ENCODE data around the gene COG4. TPM values are rescaled to one million over a fixed set of nuclear protein-coding genes. Genes with fewer than 3 reads are reported as not detected.

Gene COG4
- total RNA-seq, 1 donor = 49.0 TPM

DNA sequence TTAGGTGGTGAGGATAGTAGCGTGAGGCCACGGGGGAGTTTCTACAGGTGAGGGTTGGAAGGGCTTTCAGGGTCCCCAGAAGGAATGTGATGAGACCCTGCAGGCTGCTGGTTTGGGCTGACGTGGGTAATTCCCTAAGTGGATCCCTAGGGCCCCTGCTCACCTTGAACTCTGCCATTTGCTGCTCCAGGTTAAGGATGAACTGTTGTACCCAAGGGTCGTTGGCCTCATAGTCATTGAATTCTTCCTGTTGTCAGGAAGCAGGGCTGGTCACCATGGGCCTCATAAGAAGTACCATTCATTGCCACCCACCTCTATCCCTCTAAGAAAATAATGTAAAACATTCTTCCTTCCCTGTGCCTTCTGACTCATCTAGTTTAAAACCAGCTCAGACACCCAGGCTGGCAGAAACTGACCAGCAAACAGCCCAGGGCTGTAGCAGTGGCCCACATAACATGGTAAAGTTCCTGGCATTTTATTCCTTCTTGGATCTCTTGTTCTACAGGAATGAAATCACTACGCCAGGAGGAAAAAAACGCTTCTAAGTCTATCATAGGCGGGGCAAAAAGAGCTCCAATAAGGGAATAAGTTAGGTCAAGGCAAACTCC lies 41.3 kb downstream of the COG4 start:
- DNase-seq (ENCODE audit: low read depth in 2 of 3, low spot score in 2 of 3) = no peak

DNA sequence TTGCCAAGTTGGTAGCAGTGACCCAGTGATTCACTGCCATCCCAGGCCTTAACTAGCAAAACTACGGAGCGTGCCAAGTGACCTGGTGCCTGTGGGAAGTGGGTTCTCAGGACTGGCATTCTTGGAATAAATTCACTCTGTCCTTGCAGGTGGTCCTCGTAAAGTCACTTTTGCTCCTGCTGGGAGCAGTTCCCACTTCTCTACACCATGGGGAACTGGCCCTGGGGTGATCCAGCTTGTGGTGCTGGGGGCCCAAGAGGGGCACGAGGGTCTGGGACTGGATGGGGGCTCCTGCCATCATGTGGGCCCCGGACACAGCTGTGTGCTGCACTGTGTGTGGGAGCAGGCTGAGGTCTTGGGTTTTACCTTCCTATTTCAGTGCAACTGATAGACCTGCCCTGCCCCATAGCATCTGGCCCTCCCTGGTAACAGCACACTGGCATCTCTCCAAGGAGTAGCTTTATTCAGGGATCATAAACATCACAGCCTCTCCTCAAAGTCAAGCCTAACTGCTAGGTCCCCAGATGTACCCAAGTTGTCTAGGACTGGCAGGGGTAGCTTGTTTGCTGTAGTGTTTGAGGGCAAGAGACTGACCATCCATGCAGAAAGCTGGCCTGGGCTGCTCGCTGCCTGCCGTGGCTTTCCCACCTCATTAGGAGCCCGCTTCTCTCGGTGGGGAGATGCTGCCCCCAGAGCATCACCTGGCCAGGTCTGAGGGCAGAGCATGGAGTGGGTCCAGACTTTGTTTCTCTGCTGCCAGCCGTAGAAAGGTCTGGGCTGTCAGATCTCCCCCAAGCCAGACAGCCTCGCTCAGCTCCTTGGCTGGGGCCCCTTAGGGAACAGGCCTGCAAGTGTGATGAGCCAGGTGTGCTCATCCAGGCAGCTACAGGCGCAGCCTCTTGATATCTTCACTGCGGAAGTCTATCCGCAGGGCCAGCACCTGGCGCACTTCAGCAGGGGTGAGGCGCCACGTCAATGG lies 42.9 kb downstream of the COG4 start:
- DNase-seq (ENCODE audit: low read depth in 2 of 3, low spot score in 2 of 3) = no peak

DNA sequence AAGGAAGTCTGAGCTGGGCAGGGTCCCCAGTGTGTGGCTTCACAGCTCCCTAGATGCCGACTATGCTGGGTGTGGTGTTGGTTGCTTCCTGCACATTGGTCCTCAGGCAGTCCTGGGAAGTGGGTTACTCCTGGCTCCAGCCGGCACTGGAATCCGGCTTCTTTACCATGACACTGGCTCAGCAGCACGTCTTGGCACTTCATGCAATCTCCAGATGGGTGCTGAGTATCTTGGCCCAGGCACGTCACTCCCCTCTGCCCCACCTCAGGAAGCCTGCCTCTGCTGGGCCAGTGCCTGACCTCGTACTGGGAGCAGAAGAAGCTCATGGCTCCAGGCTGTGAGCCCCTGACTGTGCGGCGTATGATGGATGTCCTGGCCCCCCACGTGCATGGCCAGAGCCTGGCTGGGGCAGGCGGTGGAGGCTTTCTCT lies 44.4 kb downstream of the COG4 start:
- no peak for DNase-seq (ENCODE audit: low read depth in 2 of 3, low spot score in 2 of 3)

DNA sequence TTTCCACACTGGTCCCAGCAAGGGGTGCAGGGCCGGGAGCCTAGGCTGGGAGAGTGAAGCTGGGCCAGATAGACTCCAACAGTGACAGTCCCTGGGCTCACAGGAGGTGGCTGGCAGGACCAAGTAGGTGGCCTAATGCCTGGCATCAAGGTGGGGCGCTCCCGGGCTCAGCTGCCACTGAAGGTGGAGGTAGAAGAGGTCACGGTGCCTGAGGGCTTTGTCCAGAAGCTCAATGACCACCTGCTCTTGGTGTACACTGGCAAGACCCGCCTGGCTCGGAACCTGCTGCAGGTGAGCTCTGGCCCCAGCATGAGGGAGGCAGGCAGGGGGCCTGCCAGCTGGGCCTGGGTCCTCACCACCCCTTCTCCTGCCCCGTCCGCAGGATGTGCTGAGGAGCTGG lies 45.2 kb downstream of the COG4 start:
- no peak for DNase-seq (ENCODE audit: low read depth in 2 of 3, low spot score in 2 of 3)

DNA sequence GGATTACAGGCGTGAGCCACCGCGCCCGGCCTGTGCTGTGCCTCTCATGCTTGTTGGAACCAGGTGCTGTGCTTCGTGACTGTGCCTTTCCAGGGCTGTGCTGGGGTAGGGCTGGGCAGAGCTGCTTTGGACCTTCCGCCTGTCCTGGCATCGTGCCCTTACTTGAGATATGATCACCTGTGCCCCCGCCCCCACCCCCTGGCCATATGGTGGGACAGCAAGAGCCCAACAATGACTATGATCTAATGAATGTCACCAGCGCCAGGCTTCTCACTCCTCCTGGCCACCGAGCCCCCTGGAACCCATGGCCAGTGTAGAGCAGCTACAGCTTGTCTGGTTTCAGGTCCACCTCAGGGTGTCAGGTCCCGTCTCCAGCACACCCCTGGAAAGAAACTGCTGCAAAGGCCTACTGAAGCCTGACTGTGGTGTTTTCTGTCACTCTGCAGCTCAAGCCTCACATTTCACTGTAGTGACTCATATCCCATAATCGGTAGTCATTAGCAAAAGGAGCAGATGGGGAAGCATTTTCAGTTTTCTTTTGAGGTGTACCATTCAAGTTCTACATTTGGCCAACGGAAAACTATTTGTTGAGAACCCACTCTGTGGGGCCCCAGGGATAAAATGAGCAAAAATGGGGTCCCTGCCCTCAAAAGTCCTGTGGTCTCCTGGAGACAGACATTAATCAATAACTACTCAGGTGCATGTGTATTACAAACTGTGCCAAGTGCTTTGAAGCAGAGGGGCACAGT lies 46.9 kb downstream of the COG4 start:
- DNase-seq (ENCODE audit: low read depth in 2 of 3, low spot score in 2 of 3) = no peak

DNA sequence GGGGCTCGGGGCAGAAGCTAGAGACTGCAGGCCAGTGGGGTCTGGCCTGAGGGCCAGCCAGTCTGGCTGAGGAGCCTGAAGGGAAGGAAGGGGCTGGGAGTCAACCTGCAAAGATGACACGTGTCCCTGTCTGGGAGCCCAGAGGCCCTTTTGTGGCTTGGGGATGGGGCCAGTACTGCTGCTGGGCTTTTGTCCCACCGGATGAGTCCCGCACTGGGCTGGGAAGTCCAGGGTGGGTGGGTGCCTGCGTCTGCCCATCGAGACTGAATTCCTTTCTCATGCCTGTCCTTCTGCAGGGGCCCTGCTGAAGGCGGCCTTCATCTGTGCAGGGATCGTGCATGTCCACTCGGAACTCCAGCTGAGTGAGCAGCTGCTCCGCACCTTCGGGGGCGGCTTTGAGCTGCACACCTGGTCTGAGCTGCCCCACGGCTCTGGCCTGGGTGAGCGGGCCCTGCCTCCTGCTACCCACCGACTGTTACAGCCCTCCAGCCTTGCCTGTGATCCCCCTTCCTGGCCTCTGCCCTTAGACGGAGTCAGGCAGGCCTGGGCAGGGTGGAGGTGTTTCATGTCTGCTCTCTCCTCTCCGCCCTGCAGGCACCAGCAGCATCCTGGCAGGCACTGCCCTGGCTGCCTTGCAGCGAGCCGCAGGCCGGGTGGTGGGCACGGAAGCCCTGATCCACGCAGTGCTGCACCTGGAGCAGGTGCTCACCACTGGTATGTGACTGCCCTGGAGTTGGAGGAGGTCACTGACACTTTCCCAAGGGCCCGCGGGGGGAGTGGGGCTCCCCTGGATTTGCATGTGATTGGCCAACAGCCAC lies 48.1 kb downstream of the COG4 start:
- no peak for DNase-seq (ENCODE audit: low read depth in 2 of 3, low spot score in 2 of 3)

DNA sequence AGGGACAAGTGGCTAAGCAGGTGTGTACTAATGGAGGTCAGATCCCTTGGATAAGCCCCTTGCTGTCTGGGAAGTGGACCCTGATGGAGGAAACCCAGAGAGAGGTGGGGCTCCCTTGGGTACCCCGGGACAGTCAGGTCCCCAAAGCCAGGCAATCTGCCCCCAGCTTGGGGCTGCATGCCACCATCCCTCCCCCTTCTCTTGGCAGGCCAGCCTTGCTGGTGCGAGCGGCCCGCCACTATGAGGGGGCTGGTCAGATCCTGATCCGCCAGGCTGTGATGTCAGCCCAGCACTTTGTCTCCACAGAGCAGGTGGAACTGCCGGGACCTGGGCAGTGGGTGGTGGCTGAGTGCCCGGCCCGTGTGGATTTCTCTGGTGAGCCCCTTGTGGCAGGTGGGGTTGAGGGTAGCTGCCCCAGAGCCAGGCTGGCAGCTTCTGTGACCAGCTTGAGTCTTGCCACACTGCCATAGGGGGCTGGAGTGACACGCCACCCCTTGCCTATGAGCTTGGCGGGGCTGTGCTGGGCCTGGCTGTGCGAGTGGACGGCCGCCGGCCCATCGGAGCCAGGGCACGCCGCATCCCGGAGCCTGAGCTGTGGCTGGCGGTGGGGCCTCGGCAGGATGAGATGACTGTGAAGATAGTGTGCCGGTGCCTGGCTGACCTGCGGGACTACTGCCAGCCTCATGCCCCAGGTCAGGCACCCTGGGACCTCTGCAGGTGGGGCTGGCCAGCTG lies 48.9 kb downstream of the COG4 start:
- DNase-seq (ENCODE audit: low read depth in 2 of 3, low spot score in 2 of 3) = no peak

DNA sequence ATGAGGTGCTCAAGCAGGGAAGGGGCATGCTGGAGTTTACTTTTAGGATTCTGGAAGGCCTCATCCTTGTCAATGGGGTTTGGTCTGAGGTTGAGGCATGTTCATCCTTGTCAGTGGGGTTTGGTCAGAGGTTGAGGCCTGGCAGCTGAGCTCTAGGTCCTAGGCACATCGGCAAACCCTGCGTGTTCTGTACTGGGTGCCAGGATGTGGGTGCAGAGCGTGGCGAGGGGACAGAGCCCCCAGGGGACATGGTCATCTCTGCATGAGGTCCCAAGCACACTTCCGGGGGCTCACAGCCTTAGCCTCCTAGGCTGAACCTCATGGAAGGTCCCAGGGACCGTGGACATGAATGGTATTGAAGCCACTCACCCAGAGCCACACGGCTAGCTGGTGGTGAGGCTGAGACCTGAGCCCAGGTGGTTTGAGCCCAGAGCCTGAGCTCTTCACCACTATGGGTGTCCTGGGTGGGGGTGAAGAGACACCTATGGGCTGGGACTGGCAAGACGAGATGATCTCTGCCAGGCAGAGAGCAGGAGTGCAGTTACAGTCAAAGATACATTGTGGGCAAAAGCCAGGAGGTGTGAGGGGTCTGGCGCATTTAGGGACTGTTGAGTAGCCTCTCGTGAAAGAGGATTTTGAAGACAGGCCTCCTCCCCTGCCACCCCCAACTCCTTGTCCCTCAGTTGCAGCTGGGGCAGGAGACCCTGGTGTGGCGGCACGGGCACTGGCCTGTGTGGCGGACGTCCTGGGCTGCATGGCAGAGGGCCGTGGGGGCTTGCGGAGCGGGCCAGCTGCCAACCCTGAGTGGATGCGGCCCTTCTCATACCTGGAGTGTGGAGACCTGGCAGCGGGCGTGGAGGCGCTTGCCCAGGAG lies 49.7 kb downstream of the COG4 start:
- peak in 1 of 3 donors; percentile 31 for DNase-seq (ENCODE audit: low read depth in 2 of 3, low spot score in 2 of 3)

DNA sequence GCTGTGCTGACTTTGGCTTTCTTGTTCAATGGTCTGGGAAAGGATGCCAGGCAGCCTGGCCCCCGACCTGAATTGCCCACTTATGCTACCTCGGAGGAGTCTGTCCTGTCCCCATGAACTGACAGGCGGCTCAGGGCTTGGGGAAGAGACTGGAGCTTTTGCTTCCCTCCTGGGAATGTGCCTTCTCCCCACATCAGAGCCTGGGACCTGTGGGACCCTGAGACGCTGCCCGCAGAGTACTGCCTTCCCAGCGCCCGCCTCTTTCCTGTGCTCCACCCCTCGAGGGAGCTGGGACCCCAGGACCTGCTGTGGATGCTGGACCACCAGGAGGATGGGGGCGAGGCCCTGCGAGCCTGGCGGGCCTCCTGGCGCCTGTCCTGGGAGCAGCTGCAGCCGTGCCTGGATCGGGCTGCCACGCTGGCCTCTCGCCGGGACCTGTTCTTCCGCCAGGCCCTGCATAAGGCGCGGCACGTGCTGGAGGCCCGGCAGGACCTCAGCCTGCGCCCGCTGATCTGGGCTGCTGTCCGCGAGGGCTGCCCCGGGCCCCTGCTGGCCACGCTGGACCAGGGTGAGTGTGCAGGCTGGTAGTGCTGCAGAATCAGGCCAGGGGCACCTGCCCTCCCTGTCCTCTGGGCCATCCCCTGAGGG lies 50.4 kb downstream of the COG4 start:
- no peak for DNase-seq (ENCODE audit: low read depth in 2 of 3, low spot score in 2 of 3)

DNA sequence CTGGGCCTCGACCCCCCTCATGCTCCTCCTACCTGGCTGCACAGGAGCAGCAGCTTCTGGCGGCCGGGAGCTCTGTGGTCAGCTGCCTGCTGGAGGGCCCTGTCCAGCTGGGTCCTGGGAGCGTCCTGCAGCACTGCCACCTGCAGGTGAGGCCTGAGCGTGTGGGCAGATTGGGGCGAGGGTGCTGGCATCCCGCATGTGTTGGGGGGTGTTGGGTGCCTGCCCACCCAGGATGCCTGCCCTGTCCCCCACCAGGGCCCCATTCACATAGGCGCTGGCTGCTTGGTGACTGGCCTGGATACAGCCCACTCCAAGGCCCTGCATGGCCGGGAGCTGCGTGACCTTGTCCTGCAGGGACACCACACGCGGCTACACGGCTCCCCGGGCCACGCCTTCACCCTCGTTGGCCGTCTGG lies 52.4 kb downstream of the COG4 start:
- DNase-seq (ENCODE audit: low read depth in 2 of 3, low spot score in 2 of 3) = no peak

DNA sequence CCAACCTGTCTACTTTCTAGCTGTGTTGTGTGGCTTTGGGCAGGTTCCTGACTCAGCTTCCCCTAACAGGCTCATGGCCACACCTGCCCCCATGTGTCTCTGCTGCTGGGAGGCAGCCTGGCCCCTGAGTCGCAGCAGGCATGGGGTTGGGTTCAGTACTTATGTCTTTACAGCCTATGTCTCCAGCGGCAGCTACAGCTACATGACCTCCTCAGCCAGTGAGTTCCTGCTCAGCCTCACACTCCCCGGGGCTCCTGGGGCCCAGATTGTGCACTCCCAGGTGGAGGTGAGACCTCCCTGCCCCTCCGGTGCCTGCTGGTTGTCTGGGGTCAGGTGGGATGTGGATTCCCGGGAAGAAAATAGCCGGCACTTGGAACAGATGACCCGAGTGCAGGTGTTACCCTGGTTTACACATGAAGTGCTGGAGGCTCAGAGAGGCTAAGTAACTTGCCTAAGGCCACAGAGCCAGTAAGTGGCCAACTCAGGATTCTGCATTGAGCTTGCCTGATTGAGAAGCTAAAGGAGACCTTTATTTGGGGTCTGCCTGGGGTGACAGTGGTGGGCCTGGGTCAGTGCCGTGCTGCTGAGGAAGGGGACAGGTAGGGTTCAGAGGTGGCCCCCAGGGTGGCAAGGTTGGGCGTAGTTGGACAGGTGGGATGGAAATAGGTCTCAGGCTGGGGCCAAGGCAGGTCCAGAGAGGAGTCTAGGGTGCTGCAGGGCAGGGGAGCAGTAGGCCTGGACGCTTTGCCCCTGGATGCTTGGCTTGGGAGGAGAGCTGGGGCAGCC lies 53.0 kb downstream of the COG4 start:
- no peak for DNase-seq (ENCODE audit: low read depth in 2 of 3, low spot score in 2 of 3)

DNA sequence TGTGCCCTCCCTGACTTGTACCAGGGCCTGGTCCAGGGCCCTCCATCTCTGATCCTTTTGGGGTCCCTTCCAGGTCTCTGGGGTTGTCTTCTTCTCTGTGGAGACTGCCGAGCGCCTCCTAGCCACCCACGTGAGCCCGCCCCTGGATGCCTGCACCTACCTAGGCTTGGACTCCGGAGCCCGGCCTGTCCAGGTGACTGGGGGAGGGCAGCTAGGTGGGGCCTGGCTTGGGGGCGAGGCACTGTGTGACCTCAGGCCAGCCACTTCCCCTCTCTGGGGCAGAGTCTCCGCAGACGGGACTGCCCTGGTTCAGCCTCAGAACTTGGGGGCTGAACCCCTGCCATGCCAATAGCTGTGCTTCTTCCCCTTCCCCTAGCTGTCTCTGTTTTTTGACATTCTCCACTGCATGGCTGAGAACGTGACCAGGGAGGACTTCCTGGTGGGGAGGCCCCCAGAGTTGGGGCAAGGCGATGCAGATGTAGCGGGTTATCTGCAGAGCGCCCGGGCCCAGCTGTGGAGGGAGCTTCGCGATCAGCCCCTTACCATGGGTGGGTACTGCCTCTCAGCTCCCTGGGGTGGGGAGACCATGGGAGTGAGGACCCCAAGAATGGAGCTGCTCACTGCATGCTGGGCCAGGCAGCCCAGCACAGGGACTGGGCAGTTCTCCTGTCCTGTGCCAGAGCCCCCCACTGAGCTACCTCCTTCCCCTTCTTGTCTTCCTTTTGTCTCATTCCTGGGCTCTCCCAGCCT lies 54.4 kb downstream of the COG4 start:
- DNase-seq (ENCODE audit: low read depth in 2 of 3, low spot score in 2 of 3) = no peak

DNA sequence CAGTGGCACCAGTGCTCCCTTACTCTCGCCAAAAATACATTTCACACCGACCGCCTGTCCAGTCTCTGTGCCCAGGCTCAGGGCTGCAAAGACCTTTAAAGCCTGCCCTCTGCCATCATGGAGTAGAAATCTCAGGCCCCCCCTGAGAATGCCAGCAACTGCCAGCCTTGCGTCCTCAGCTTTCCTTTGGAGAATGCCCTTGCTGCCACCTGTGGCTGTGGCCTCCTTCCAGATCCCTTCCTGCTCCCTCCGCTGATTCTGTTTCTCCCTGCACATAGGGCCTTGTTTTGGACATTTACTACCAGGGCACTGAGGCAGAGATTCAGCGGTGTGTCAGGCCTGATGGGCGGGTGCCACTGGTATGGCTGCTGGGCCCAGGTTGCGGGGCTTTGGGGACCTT lies 55.7 kb downstream of the COG4 start:
- no peak for DNase-seq (ENCODE audit: low read depth in 2 of 3, low spot score in 2 of 3)

DNA sequence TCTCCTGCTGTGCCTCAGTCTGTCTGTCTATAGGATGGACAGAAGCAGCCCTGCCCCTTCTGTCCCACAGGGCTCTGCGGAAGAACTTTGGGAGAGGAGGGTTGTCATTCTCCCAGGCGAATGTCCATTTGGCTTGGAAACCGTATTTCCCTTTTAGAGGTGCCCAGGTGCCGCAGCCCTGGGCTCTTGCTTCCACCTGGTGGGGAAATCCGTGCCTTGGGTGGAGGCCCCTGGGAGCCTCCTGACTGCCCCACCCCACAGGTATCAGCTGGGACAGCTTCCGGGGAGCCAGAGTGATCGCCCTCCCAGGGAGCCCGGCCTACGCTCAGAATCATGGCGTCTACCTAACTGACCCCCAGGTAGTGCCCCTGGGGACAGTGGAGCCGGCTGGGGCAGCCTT lies 56.2 kb downstream of the COG4 start:
- no peak for DNase-seq (ENCODE audit: low read depth in 2 of 3, low spot score in 2 of 3)

DNA sequence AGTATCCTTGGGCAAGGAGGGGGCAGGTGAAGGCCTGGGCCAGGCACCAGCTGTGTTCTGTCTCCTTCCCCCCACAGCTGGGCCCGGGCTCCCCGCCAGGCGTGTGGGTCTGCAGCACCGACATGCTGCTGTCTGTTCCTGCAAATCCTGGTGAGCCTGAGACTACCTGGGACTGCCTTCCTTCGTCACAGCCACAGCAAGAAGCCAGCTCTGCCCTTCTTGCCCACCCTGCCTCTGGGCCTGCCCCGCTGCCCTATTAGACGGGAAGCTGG lies 56.6 kb downstream of the COG4 start:
- DNase-seq (ENCODE audit: low read depth in 2 of 3, low spot score in 2 of 3) = no peak

DNA sequence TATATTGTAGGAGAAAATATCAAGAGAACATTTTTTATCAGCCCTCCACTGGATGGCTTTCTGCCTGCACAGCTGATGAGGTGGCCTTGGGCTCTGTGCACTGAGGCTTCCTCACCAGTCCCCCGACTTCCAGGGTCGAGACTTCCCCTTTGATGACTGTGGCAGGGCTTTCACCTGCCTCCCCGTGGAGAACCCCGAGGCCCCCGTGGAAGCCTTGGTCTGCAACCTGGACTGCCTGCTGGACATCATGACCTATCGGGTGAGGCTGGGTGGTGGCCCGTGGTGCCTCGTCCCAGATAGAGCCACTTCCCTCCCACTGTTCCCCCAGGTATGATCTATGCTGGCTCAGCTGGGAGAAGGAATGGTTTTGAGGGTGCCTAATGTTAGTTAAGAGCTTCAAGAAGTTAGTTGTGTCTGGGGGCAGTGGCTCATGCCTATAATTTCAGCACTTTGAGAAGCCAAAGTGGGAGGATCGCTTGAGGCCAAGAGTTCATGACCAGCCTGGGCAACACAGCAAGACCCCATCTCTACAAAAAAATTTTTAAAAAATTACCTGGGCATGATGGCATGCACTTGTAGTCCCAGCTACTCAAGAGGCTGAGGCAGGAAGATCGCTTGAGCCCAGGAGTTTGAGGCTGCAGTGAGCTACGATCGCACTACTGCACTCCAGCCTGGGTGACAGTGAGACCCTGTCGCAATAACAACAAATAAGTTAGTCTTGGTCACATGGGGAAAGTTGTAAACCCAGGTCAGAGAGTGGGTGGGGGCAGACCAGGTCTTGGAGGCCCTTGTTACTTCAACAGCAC lies 57.2 kb downstream of the COG4 start:
- no peak for DNase-seq (ENCODE audit: low read depth in 2 of 3, low spot score in 2 of 3)
